ENCODE measurements around the gene INPP5A. TPM values are rescaled to one million over a fixed set of nuclear protein-coding genes. Genes with fewer than 3 reads are reported as not detected.

The INPP5A gene
- total and polyA plus RNA-seq, 2 donors (not counting 1 experiment from before 2014, with no cell fraction given), result 9.3 to 87.8 TPM

- no peak for TF ChIP-seq EZH2 (IDR thresholded peaks at IDR 0.05; ENCODE audit: borderline replicate concordance, insufficient read depth, low read depth, low read length, poor library complexity, severe bottlenecking)
- Histone ChIP-seq H3K79me2 (ENCODE audit: control insufficient read depth, insufficient read depth, low read length) (peaks cover 89% of the 10 kb centered on the region), H2AFZ (ENCODE audit: insufficient read depth, low read depth, low read length, poor library complexity, severe bottlenecking) (no peak overlapping the region), H3K4me3 (ENCODE audit: control extremely low read depth in 1 of 5, extremely low read depth in 1 of 5, insufficient read depth in 1 of 5, low read depth in 2 of 5, low read length in 4 of 5) (no peak overlapping the region), H3K36me3 (replicated peaks in 1 of 2; ENCODE audit: control extremely low read depth in 1 of 2, control insufficient read depth in 1 of 2, extremely low read depth in 1 of 2, insufficient read depth in 2 of 2, low read length in 1 of 2) (no peaks in the 10 kb centered on the region), H3K4me2 (replicated peaks; ENCODE audit: low read depth, low read length, poor library complexity, severe bottlenecking) (no peak overlapping the region), H3K27me3 (replicated peaks in 1 of 4; ENCODE audit: control extremely low read depth in 1 of 4, control insufficient read depth in 3 of 4, insufficient read depth in 4 of 4, low read length in 3 of 4) (no peaks in the 10 kb centered on the region), H3K27ac (ENCODE audit: low read length in 2 of 2) (no peak overlapping the region), H4K20me1 (ENCODE audit: control insufficient read depth, insufficient read depth, low read length, poor library complexity, severe bottlenecking) (peaks cover 62% of the 10 kb centered on the region), H3K9ac (ENCODE audit: low read length) (no peak overlapping the region), H3K9me3 (ENCODE audit: control extremely low read depth in 1 of 3, control insufficient read depth in 2 of 3, insufficient read depth in 1 of 3, low read length in 2 of 3) (peaks cover 0 to 9% (median 0%) of the 10 kb centered on the region in 3 donors), H3K4me1 (ENCODE audit: control insufficient read depth in 2 of 2, insufficient read depth in 2 of 2, low read length in 2 of 2) (peaks cover 50 to 69% of the 10 kb centered on the region in 2 donors)
- POLR2A ChIA-PET, result interaction anchor here (0.6 to 1.6 kb wide), 2 partner anchors 17 to 816 kb away, joined by 4 to 5 read pairs; no protein-coding TSS in a partner anchor
- peak overlapping the region; percentile 46 for H3K4me3 Mint-ChIP-seq
- CTCF ChIA-PET, result no interaction called here
- H3K4me1 Mint-ChIP-seq, result peaks cover 62% of the 10 kb centered on the region
- intact Hi-C loops (cut with micrococcal nuclease), result no loop called here
- H3K27me3 Mint-ChIP-seq, result no peaks in the 10 kb centered on the region
- DNase-seq, result no peak
- no peak for ATAC-seq (ENCODE audit: low read depth)
- H3K27ac Mint-ChIP-seq, result no peak overlapping the region
- 88% methylated on average over 19 of the region's 19 CpGs for WGBS (ENCODE audit: insufficient coverage)
- no peaks in the 10 kb centered on the region for H3K9me3 Mint-ChIP-seq (ENCODE audit: insufficient read depth)
Measured at GRCh38 chr10:132576671-132577349, 39.2 kb downstream of the INPP5A start.

DNA sequence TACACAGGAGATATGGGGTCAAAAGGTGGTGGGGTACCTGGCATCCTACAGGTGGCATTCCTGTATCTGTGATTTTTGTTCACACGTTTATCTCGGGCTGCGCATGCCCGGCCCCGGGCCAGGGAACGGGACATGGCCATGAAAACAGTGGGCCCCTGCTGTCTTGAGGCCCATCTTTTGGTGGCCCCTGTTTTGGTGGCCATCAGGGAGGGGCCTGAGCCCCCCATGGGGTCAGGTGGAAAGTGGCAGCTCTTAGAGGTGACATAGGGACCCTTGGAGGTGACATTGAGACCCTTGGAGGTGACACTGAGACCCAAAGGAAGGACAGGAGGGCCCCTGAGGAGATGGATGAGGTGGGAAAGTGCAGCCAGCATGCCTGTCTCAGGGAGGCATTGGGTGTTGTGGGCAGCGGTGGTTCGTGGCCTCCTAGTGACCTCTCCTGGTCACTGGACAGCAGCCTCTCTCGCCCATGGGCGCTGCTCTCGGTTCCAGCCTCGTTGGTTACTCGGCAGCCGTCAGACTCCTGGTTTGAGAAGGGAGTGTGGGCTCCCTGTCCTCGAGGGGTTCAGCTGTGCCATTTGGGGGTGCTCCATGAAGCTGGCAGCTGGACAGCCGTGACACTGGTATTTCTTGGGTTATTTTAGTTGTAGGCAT, 39.9 kb downstream of the INPP5A start:
- 92% methylated on average over 16 of the region's 16 CpGs for WGBS (ENCODE audit: insufficient coverage)
- ChIA-PET CTCF (no interaction called here), POLR2A (interaction anchor here (0.7 kb wide), 1 partner anchor 8 kb away, joined by 3 read pairs; no protein-coding TSS in a partner anchor)
- intact Hi-C loops (cut with micrococcal nuclease), result no loop called here
- DNase-seq (no peak), ATAC-seq (ENCODE audit: low read depth) (no peak)
- Histone ChIP-seq H3K9ac (ENCODE audit: low read length) (no peak overlapping the region), H3K4me1 (ENCODE audit: control insufficient read depth in 2 of 2, insufficient read depth in 2 of 2, low read length in 2 of 2) (peaks cover 43 to 62% of the 10 kb centered on the region in 2 donors), H3K36me3 (replicated peaks in 1 of 2; ENCODE audit: control extremely low read depth in 1 of 2, control insufficient read depth in 1 of 2, extremely low read depth in 1 of 2, insufficient read depth in 2 of 2, low read length in 1 of 2) (no peaks in the 10 kb centered on the region), H3K4me3 (ENCODE audit: control extremely low read depth in 1 of 5, extremely low read depth in 1 of 5, insufficient read depth in 1 of 5, low read depth in 2 of 5, low read length in 4 of 5) (no peak overlapping the region), H3K27me3 (replicated peaks in 1 of 4; ENCODE audit: control extremely low read depth in 1 of 4, control insufficient read depth in 3 of 4, insufficient read depth in 4 of 4, low read length in 3 of 4) (no peaks in the 10 kb centered on the region), H4K20me1 (ENCODE audit: control insufficient read depth, insufficient read depth, low read length, poor library complexity, severe bottlenecking) (peaks cover 56% of the 10 kb centered on the region), H3K4me2 (replicated peaks; ENCODE audit: low read depth, low read length, poor library complexity, severe bottlenecking) (no peak overlapping the region), H3K79me2 (ENCODE audit: control insufficient read depth, insufficient read depth, low read length) (peaks cover 92% of the 10 kb centered on the region), H2AFZ (ENCODE audit: insufficient read depth, low read depth, low read length, poor library complexity, severe bottlenecking) (no peak overlapping the region), H3K27ac (ENCODE audit: low read length in 2 of 2) (no peak overlapping the region), H3K9me3 (ENCODE audit: control extremely low read depth in 1 of 3, control insufficient read depth in 2 of 3, insufficient read depth in 1 of 3, low read length in 2 of 3) (peaks cover 0 to 9% (median 0%) of the 10 kb centered on the region in 3 donors)
- Mint-ChIP-seq H3K27me3 (no peaks in the 10 kb centered on the region), H3K4me3 (no peak overlapping the region), H3K9me3 (ENCODE audit: insufficient read depth) (no peaks in the 10 kb centered on the region), H3K27ac (no peak overlapping the region), H3K4me1 (peaks cover 62% of the 10 kb centered on the region)
- no peak for TF ChIP-seq EZH2 (IDR thresholded peaks at IDR 0.05; ENCODE audit: borderline replicate concordance, insufficient read depth, low read depth, low read length, poor library complexity, severe bottlenecking)
- TF ChIP-seq, protein P1, sequence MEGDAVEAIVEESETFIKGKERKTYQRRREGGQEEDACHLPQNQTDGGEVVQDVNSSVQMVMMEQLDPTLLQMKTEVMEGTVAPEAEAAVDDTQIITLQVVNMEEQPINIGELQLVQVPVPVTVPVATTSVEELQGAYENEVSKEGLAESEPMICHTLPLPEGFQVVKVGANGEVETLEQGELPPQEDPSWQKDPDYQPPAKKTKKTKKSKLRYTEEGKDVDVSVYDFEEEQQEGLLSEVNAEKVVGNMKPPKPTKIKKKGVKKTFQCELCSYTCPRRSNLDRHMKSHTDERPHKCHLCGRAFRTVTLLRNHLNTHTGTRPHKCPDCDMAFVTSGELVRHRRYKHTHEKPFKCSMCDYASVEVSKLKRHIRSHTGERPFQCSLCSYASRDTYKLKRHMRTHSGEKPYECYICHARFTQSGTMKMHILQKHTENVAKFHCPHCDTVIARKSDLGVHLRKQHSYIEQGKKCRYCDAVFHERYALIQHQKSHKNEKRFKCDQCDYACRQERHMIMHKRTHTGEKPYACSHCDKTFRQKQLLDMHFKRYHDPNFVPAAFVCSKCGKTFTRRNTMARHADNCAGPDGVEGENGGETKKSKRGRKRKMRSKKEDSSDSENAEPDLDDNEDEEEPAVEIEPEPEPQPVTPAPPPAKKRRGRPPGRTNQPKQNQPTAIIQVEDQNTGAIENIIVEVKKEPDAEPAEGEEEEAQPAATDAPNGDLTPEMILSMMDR (IDR thresholded peaks at IDR 0.05), result no peak
